ENCODE measurements around the gene RAP1GAP.

Gene RAP1GAP

DNA sequence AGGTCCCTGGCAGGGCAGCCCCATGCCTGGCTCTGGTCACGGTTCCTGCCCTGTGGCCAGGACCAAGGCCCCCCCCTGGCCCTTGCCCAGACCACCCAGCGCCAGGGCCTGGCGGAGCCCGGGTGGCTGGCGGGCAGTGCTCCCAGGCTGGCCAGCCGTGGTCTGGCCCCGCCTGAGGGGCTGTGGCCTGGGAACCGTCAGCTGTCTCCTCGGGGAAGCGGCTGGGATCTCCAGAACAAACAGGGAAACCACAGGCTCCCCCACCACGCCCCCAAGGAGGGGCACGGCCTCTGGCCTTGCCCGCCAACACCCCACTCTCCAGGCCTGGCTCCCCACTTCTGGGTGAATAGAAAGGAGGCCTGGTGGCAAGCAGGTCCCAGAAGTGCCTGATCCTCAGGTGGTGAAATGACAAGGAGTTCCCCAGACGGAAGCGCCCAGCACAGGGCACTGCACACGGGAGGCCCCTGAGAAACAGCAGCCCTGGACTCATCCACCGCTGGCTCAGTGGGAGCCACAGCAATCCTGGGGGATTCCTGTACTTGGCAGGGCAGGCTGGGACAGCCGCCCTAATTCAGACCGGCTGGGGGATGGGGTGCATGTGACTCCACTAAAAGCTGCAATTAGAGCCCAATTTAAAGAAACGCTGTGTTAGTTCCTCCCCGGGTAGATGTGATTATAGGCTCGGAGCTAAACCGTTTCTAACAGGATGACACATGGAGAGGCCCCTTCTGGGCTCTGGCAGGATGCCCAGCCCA, 78.9 kb downstream of the RAP1GAP start:
- no peak for DNase-seq (ENCODE audit: low spot score)

DNA sequence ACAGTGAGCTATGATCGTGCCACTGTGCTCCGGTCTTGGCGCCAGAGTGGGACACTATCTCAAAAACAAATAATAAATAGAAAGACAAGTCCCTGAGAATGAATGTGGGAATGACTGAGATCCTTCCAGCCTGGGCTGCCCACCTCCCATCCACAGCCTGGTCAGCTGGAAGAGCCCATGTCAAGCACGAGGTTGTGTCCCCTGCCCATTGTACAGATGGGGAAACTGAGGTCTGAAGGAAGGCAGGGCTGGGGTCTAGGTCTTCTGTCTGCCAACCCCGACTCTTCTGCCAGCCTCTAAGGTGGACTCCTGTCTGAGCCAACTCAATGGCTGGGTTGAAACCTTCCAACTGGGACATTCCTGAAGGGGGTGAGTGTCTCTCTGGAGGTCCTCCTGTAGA, 79.5 kb downstream of the RAP1GAP start:
- no peak for DNase-seq (ENCODE audit: low spot score)

DNA sequence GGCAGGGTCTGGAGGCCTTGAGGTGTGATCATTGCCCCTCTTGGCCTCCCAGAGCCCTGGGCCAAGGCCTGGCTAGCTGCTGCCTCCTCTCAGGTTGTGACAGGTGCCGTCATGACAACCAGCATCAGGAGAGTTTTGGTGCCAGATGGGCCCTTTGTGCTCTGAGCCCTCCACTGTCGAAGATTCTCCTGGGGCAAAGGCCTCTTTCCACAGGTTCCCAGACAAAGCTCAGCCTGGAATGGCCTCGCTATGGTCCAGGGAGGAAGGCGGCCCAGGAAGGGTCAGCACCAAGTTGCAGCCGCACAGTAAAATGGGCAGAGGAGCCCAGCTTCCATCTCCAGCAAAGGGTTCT, 81.6 kb downstream of the RAP1GAP start:
- no peak for DNase-seq (ENCODE audit: low spot score)

DNA sequence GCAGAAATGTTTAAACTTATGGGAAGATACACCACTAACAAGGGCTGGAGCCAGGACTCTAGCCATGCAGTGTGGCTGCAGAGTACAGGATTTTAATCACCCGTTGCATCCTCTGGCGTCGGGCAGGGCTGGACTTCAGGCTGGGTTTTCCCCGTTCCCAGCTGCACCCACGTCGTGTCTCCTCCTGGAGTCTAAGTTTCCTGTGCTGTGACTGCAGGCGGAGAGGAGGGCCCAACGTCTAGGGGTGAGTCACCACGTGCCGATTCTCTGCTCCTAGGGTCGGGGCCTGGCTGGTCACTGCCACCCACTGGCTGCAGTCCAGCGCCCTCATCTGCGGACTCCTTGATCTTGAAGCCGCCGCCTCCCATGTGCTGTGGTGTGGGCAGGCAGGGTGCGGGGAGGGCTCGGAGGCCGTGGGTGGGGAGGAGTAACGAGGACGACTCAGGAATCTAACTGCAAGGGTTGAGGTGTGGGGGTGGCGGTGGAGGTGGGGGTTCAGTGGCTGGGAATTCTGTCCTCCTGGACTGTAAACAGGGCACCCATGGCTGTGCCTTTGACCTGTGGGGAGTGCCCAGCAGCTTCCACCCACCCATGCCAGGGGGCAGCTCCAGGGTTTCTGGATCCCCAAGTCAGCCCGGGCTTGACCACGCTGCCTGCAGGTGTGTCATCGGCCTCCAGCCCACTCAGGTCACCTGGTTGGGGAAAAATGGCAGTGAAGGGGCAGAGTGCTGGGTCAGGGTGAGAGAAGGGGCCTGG, 82.1 kb downstream of the RAP1GAP start:
- DNase-seq (ENCODE audit: low spot score), result peak; percentile 83

DNA sequence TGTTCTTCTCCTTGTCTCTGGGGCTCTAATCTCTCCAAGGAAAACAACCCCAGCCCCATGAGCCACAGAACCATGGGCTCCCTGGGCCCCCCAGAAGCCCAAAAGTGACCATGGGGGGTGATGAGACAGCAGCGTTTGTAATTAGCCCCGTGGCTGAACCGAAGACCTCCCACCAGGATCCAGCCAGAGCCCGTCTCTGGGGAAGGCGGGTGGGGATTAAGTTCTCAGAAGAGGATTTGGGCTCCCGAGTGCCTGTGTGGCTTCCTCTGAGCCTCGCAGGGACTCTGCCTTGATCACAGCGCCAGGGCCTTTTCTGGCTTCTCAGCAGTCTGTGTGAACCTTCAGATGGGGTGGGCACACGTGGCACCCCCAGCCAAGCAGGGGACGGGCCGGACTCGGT, 82.9 kb downstream of the RAP1GAP start:
- DNase-seq (ENCODE audit: low spot score), result no peak

DNA sequence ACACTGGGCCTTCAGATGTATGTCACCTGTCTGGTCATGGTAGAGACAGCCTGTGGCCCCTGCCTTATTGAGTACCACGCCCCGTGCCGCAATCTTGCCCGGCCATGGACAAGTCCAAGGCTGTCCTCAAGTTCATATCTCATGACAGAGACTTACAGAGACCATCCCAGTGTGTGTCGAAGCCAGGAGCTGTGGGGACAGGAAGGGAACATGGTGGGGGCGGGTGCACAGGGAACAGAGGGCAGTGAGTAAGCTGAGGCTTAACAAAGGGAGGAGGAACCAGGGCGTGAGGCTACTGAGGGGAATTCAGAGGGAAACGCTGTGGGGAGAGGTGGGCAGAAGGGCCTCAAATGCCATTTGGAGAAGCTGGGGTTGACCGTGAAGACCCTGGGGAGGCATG, 84.1 kb downstream of the RAP1GAP start:
- DNase-seq (ENCODE audit: low spot score), result no peak

DNA sequence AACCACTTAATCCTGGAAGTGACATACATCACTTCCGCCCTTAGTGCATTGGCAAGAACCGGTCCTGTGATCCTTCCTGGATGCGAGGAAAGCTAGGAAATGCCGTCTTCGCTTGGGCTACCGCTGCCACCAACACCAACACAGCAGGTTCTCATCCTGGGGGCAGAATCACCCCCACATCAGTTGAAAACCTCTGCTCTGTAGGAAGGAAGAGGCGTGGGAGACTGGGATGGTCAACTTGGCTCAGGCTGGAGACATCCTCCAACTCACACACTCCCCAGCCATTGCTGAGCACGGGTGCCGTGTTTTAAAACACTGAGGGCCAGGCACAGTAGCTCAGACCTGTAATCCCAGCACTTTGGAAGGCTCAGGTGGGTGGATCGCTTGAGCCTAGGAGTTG, 85.1 kb downstream of the RAP1GAP start:
- no peak for DNase-seq (ENCODE audit: low spot score)

DNA sequence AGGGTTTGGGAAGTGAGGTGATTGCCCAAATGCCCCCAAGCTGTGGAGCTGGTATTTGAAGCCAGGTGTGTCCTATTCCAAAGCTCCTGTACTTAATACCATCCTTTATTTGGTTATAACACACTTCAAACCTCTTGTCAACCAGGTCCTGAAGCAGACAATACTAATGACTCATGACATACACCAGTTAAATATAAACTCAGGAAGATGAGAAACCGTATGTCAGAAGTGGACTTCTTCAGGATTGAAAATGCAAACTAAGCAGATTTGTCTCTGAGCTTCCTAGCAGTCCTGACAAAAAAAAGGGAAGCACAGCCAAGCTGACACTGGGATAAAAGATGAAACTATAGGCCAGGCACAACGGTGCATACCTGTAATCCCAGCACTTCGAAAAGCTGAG, 89.4 kb downstream of the RAP1GAP start:
- peak; percentile 12 for DNase-seq (ENCODE audit: low spot score)

DNA sequence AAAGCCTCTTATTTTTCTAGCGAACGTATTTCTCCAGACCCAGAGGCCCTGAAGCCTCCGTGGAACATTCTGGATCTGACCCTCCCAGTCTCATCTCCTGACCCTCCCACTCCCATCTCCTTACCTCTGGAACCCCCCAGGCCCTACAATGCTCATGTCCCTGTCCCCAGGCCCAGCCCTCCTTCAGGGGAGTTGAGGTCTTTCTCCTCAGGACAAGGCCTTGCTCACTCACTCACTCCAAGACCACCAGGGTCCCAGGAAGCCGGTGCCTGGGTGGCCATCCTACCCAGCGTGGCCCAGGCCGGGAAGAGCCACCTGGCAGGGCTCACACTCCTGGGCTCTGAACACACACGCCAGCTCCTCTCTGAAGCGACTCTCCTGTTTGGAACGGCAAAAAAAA, 91.2 kb downstream of the RAP1GAP start:
- no peak for DNase-seq (ENCODE audit: low spot score)

DNA sequence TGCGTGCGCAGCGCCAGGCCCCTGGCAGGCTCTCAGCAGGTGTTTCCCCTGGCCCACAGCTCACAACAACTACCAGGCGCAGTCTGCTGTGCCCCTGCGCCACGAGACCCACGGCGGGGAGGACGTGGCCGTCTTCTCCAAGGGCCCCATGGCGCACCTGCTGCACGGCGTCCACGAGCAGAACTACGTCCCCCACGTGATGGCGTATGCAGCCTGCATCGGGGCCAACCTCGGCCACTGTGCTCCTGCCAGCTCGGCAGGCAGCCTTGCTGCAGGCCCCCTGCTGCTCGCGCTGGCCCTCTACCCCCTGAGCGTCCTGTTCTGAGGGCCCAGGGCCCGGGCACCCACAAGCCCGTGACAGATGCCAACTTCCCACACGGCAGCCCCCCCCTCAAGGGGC, 91.8 kb downstream of the RAP1GAP start:
- no peak for DNase-seq (ENCODE audit: low spot score)

DNA sequence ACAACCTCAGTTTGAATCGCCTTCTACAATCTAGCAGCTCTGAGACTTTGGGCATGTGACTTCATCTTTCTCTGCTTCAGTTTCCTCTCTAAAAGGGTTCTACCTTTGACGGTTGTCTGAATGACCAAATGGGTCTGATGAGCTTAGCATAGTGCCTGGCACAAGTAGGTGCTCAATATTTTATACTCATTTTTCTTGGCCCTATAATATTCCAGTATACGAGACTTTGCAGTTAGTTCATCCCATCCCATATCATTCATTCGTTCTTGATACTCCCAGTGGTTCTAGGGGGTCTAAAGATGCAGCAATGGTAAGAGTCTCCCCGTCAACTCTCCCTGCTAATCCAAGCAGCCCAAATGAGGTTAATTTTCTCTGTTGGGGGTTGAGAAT, 92.4 kb downstream of the RAP1GAP start:
- DNase-seq (ENCODE audit: low spot score), result no peak

DNA sequence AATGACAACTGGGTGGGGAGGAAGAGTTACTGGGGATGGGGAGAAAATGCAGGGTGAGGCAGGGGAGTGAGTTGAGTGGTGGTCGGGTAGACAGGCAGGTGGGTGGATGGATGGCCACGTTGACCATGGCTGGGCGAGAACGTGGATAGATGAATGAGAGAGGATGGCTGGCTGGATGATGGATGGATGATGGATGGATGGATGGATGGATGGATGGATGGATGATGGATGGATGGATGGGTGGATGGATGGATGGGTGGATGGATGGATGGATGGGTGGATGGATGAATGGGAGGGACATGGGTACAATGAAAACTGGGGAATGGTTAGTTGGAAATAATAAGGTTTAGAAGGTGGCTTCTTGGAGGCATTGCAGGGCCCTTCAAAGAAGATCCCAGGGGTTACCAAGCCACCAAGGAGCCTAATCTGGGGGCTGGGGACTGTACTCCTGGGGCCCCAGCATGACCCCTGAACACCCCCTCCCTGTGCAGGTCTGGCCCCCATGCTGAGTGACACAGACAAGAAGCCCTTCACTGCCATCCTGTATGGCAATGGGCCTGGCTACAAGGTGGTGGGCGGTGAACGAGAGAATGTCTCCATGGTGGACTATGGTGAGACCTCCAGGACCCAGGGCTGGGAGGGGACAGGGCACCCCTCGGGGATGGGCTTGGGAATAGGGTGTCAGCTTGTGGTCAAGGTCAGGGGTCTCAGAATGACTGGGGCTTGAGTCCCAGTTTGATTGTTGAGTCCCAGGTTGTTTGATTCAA, 92.9 kb downstream of the RAP1GAP start:
- no peak for DNase-seq (ENCODE audit: low spot score)

DNA sequence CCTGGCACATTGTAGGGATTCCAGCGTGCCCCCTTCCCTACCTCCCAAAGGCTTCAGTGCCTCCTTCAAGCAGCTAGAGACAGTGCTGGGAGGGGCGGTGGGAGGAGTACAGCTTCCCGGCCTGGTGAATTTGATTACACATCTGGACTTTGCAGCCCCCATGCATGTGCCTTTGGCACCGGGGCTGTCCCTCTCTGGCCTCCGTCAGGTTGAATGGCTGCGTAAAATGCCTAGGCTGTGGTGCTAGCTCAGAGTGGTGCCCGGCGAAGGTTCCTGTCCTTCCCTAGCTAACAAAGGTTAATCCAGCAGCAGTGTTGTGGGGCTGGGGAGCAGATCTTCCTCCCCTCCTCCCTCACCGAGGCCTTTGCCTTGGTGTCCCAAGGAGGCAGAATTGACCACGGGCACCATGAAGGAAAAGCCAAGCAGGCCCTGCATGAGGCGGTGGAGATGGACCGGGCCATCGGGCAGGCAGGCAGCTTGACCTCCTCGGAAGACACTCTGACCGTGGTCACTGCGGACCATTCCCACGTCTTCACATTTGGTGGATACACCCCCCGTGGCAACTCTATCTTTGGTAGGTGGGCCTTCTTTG, 93.7 kb downstream of the RAP1GAP start:
- DNase-seq (ENCODE audit: low spot score), result no peak

DNA sequence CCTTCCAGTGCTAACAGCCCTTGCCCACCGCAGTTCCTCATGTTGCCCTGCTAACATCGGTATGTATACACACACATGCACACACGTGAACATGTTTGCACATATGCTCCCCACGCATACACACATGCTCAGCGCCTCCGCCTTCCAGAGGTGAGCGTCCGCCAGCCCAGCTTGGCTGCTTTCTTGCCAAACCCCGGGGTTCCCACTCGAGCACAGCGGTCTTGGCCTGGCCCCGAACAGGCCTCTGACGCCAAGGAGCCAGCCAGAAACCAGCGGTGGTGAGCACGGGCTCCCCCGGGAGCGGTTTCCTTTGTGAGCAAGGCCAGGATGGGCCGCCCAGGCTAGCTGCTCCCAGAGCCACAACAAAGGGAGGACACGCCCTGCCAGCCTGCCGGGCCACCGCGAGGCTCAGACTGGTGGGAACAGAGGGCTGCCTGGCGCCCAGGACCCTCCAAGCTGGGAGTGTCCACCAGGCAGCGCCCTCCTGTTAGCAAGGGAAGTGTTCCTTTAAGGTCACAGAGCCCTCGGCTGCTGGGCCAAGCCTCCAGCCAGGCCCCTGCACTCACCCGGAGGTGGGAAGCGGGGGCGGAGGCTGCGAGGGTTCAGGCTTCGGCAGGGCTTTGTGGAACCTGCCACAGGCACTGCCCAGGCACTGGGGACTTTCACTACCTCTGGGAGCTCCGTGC, 94.5 kb downstream of the RAP1GAP start:
- no peak for DNase-seq (ENCODE audit: low spot score)

DNA sequence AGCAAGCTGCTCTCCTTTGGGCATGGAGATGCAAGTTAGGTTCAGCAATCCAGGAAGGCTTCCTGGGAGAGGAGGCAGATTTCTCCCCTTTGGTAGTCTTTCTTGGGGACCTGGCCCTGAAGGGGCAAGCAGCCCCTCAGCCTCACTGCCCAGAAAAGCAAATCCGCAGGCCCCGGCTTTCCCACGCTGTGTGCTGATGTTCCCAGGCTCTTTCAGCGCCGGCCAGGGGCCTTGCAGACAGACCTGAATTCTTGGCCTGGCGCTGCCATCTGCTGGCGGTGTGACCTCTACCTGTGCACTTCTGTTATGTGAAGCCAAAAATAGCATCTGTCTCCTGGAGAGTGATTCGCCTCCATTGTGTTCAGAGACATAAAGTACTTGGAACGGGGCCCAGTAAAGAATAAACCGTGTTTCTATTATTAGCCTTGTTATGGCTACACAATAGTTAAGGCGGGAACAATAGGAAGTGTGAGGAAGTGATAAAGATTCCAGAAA, 95.1 kb downstream of the RAP1GAP start:
- DNase-seq (ENCODE audit: low spot score), result peak; percentile 43

DNA sequence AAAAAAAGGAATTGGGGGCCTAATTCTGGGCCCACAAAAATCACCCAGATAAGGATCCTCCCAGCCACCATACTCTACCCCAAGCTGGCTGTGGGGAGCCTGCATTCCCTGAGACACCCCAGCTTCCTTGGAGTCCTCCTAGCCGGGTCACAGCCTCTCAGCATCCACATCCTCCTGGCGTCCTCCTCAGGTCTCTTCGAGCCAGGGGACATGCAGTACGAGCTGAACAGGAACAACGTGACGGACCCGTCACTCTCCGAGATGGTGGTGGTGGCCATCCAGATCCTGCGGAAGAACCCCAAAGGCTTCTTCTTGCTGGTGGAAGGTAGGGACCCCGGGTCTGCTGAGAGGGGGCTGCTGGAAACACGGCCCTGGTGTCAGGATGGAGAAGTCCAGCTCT, 95.7 kb downstream of the RAP1GAP start:
- no peak for DNase-seq (ENCODE audit: low spot score)

DNA sequence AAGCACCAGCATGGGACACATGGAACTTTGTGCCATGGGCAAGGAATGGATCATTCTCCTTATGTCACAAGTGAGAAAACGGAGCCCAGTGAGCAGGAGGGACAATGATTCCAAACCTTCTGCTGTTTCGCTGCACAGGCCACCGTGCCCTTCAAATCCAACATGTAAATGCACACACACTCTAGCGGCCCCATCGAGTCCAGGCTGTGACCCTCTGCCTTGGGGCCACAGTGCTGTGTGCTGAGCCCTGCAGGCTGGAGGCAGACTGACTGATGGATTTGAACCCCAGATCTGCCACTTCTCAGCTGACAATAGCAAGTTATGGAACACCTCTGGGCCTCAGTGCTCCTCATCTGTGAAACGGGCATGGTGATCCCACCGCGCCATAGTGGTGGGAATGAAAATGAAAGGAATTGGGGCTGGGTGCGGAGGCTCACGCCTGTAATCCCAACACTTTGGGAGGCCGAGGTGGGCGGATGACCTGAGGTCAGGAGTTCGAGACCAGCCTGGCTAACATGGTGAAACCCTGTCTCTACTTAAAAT, 96.4 kb downstream of the RAP1GAP start:
- DNase-seq (ENCODE audit: low spot score), result no peak

DNA sequence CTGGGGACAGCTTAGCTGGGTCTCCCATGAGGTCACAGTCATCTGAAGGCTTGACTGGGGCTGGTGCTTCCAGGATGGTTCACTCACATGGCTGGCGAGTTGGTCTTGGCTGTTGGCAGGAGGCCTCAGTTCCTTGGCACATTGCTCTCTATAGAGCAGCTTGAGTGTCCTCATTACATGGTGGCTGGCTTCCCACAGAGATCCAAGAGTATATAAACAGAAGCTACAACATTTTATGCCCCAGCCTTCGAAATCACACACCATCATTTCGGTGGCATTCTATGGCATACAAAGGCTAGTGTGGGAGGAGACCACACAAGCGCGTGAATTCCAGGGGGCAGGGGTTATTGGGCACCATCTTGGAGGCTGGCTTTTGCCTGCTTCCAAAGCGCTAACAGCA, 96.9 kb downstream of the RAP1GAP start:
- no peak for DNase-seq (ENCODE audit: low spot score)

DNA sequence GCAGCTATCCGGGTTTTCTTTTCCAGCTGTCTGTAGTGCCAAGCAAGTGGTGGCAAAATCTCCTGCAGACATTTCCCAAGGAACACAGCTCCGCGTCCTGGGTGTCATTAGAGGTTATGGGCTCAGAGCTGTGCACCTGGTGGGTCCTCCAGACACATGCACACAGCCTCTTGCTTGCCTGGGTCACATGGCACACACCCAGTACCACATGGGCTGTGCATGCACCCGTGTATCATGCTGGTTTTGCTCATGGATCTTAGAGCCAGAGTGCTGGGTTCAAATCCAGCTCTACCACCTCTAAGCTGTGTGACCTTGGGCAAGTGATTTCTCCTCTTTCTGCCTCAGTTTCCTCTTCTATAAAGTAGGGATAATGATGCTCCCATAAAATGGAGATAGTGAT, 98.3 kb downstream of the RAP1GAP start:
- DNase-seq (ENCODE audit: low spot score), result no peak

DNA sequence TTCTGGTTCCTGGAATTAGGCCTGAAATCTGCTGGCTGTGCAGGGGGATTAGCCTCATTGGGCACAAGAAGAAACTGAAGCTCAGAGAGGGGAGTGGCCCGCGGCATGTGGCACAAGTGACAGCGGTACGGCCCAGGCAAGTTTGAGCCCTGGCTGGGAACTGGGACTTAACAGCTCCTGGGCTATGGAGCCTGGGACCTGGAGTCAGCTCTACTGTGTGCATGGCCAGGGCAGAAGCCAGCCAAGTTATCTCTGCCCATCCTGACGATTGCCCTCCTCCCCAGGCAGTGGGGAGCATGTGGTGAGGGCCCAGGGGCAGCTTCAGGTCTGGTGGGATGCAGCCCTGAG, 98.7 kb downstream of the RAP1GAP start:
- no peak for DNase-seq (ENCODE audit: low spot score)

DNA sequence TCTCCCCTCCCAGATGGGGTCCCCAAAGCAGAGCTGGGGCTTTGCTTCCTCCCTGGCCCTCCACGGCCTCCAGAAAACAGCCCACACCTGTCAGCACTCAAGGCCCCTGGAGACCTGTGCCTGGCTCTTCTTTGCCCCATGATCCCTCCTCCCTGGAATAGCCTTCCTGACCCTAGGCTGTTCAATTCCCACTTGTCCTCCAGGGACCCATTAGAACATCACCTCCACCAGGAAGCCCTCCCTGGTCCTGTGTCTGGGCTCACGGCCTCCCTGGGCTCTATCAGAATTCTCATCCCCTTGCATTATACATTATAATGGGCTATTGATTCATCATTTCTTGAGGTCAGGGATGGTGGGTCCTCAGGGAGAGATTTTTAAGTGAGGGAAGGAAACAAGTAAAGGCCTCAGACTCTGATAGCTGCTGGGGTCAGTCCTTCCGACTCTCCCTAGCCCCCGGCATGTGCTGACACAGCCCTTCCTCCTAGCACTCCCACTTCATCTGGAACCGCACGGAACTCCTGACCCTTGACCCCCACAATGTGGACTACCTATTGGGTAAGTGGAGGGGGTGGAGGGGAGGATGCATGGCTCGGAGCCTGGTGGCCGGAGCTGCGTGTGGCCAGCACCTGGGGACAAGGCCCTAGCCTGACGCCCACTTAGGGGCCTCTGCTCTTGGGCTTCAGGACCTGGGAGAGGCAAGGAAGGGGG, 99.2 kb downstream of the RAP1GAP start:
- DNase-seq (ENCODE audit: low spot score), result no peak

Data from RKO (cell line).